DND-41 (cell line): ENCODE data around the gene JUND.

ENCODE experiments used
- ATAC-seq: fragments of 200-7000 bp; cut with Tn5 transposase; 3 replicates; pipeline ENCODE4 v1.9.1; 2021; ENCODE audit warnings: low read depth; ENCODE audit not compliant: insufficient read depth
- DNase-seq: peaks from one replicate; pipeline ENCODE4 v3.0.0-alpha.2; 2020
- H2AFZ ChIP-seq: 2 replicates; pipeline ENCODE4 v1.6.0; 2012; ENCODE audit warnings: low read depth, low read length
- H3K27ac ChIP-seq: 2 replicates; pipeline ENCODE4 v1.5.1; 2012; ENCODE audit warnings: low read length, inconsistent platforms
- H3K27me3 ChIP-seq: fragments of 200-600 bp; sonication (generic); 2 replicates; pipeline ENCODE4 v1.6.0; 2012; ENCODE audit warnings: low read length, mild to moderate bottlenecking, inconsistent platforms; ENCODE audit not compliant: insufficient read depth, poor library complexity
- H3K36me3 ChIP-seq: 2 replicates; pipeline ENCODE4 v1.5.1; 2012; ENCODE audit warnings: low read length, inconsistent platforms; ENCODE audit not compliant: insufficient read depth
- H3K4me1 ChIP-seq: 2 replicates; pipeline ENCODE4 v1.5.1; 2012; ENCODE audit warnings: mild to moderate bottlenecking, low read length; ENCODE audit not compliant: insufficient read depth
- H3K4me2 ChIP-seq: 2 replicates; pipeline ENCODE4 v1.6.0; 2012; ENCODE audit warnings: mild to moderate bottlenecking, moderate library complexity, low read length, inconsistent platforms; ENCODE audit not compliant: insufficient read depth
- H3K4me3 ChIP-seq, 2 experiments: fragments of 200-600 bp in 1 of 2; shearing (Covaris generic) in 1 of 2; 2 replicates each; pipeline ENCODE4 v1.5.1; 2012 to 2016; ENCODE audit warnings: inconsistent platforms in 2 of 2, low read length in 2 of 2, mild to moderate bottlenecking in 2 of 2, low read depth in 1 of 2, moderate library complexity in 1 of 2
- H3K79me2 ChIP-seq: 2 replicates; pipeline ENCODE4 v1.6.0; 2012; ENCODE audit warnings: low read length, inconsistent platforms; ENCODE audit not compliant: insufficient read depth
- H3K9ac ChIP-seq: 2 replicates; pipeline ENCODE4 v1.6.0; 2012; ENCODE audit warnings: low read depth, mild to moderate bottlenecking, inconsistent platforms, low read length, moderate library complexity
- H3K9me3 ChIP-seq: 2 replicates; pipeline ENCODE4 v1.5.1; 2012; ENCODE audit warnings: low read length, moderate library complexity, mild to moderate bottlenecking, inconsistent platforms; ENCODE audit not compliant: insufficient read depth, severe bottlenecking
- H4K20me1 ChIP-seq: 2 replicates; pipeline ENCODE4 v1.6.0; 2012; ENCODE audit warnings: low read length; ENCODE audit not compliant: insufficient read depth
- CTCF ChIP-seq: IDR thresholded peaks from 2 replicates; pipeline ENCODE4 v1.5.1; 2012; ENCODE audit warnings: borderline replicate concordance, low read length, moderate library complexity, mild to moderate bottlenecking; ENCODE audit not compliant: poor library complexity, severe bottlenecking; ENCODE audit errors: extremely low read depth
- EZH2 ChIP-seq: IDR thresholded peaks from 3 replicates; pipeline ENCODE4 v1.6.1; 2012; ENCODE audit warnings: borderline replicate concordance, low read depth, mild to moderate bottlenecking, moderate library complexity, low read length, inconsistent platforms; ENCODE audit not compliant: severe bottlenecking

Gene JUND

GRCh38 chr19:18317961-18318800 is 36.8 kb upstream of the JUND start:
- Histone ChIP-seq H2AFZ (no peak overlapping the region), H3K27me3 (no peaks in the 10 kb centered on the region), H3K4me1 (peaks cover 40% of the 10 kb centered on the region), H3K4me3 (no peak overlapping the region), H3K9me3 (no peaks in the 10 kb centered on the region), H3K9ac (peak overlapping the region; percentile 31), H3K36me3 (peaks cover 60% of the 10 kb centered on the region), H3K4me2 (peak overlapping the region; percentile 32; the same call in 1 of the 2 replicates), H3K79me2 (peaks cover 84% of the 10 kb centered on the region), H4K20me1 (peaks cover 37% of the 10 kb centered on the region), H3K27ac (peak overlapping the region; percentile 75)
- TF ChIP-seq EZH2 (no peak), CTCF (no peak)
- DNase-seq (peak; percentile 81), ATAC-seq (peak; percentile 47)

GRCh38 chr19:18313398-18313797 is 32.0 kb upstream of the JUND start:
- Histone ChIP-seq H3K4me1 (peaks cover 5% of the 10 kb centered on the region), H3K9ac (no peak overlapping the region)

GRCh38 chr19:18312092-18312534 is 30.7 kb upstream of the JUND start:
- H3K4me2 ChIP-seq: no peak overlapping the region
- peaks cover 48% of the 10 kb centered on the region for H3K79me2 ChIP-seq
- no peak overlapping the region for H2AFZ ChIP-seq
- H3K27me3 ChIP-seq: no peaks in the 10 kb centered on the region
- H3K9me3 ChIP-seq: no peaks in the 10 kb centered on the region
- ATAC-seq (no peak), DNase-seq (no peak)
- TF ChIP-seq CTCF (no peak), EZH2 (no peak)
- no peak overlapping the region for H3K4me3 ChIP-seq
- no peaks in the 10 kb centered on the region; the same call in 1 of the 2 replicates for H3K4me1 ChIP-seq
- H3K36me3 ChIP-seq: peaks cover 95% of the 10 kb centered on the region
- peaks cover 49% of the 10 kb centered on the region for H4K20me1 ChIP-seq
- H3K9ac ChIP-seq: no peak overlapping the region
- H3K27ac ChIP-seq: no peak overlapping the region

More at GRCh38 chr19:18313398-18313797, 32.0 kb upstream of the JUND start:
- no peak for TF ChIP-seq EZH2
- TF ChIP-seq CTCF: no peak
- H3K4me3 ChIP-seq: no peak overlapping the region
- H3K27me3 ChIP-seq: no peaks in the 10 kb centered on the region
- no peak overlapping the region for H3K27ac ChIP-seq
- peaks cover 58% of the 10 kb centered on the region for H3K79me2 ChIP-seq
- H4K20me1 ChIP-seq: peaks cover 51% of the 10 kb centered on the region
- no peak overlapping the region for H3K4me2 ChIP-seq
- H3K9me3 ChIP-seq: no peaks in the 10 kb centered on the region
- H2AFZ ChIP-seq: no peak overlapping the region
- ATAC-seq: no peak
- H3K36me3 ChIP-seq: peaks cover 83% of the 10 kb centered on the region
- DNase-seq: no peak
